Endothelial cell of umbilical vein (primary cell): ENCODE results near the gene ZC3H7A. TPM values are rescaled to one million over a fixed set of nuclear protein-coding genes. Genes with fewer than 3 reads are reported as not detected.
A peak's percentile ranks its signal among the peaks of the same experiment; 100 is the strongest.

Source experiments
- BruUV-seq: library from RNA; stranded (reverse); fragments of 400-500 nt; replicated peaks from 2 replicates; lab custom pipeline; 2021; lab: Mats Ljungman, UMichigan
- CTCF ChIA-PET: fragments of 300-600, 350-600 bp; sonication (Branson Sonifier 250); formaldehyde crosslinking; loops from one replicate; lab custom pipeline; 2021; ENCODE audit warnings: antibody characterized with exemption, inconsistent platforms; lab: Charles Lee
- POLR2A ChIA-PET: fragments of 300-600, 350-600 bp; sonication (Branson Sonifier 250); formaldehyde crosslinking; loops from one replicate; lab custom pipeline; 2021; ENCODE audit warnings: antibody characterized with exemption, inconsistent platforms; lab: Charles Lee
- DNase-seq: peaks from one replicate; pipeline ENCODE4 v3.0.0-alpha.2; 2011; ENCODE audit warnings: low read depth, low spot score
- FAIRE-seq: peaks from 2 replicates; lab custom pipeline; 2011; peaks lifted over from hg19 to GRCh38; lab: Jason Lieb, UNC
- H2AFZ ChIP-seq: 2 replicates; pipeline ENCODE4 v1.6.0; 2012; ENCODE audit warnings: low read depth, low read length, control low read depth, inconsistent platforms
- H3K27ac ChIP-seq: 2 replicates; pipeline ENCODE4 v1.5.1; 2011; ENCODE audit warnings: low read depth, mild to moderate bottlenecking, control low read depth, low read length, moderate library complexity; ENCODE audit not compliant: insufficient read depth
- H3K27me3 ChIP-seq, 2 experiments: 2 replicates each; pipeline versions ENCODE4 v1.6.0 to v1.6.1; 2011; ENCODE audit warnings: low read length in 2 of 2, mixed read lengths in 1 of 2; ENCODE audit not compliant: control insufficient read depth in 2 of 2, insufficient read depth in 2 of 2
- H3K36me3 ChIP-seq, 2 experiments: 2 replicates in 1 of 2; 3 replicates in 1 of 2; pipeline ENCODE4 v1.5.1; 2011; ENCODE audit warnings: low read length in 2 of 2, mild to moderate bottlenecking in 1 of 2, moderate library complexity in 1 of 2; ENCODE audit not compliant: control insufficient read depth in 2 of 2, insufficient read depth in 2 of 2; ENCODE audit errors: extremely low read depth in 1 of 2
- H3K4me1 ChIP-seq: 3 replicates; pipeline ENCODE4 v1.5.1; 2011; ENCODE audit warnings: mild to moderate bottlenecking, low read length; ENCODE audit not compliant: control insufficient read depth, insufficient read depth; ENCODE audit errors: extremely low read depth
- H3K4me2 ChIP-seq: 2 replicates; pipeline ENCODE4 v1.6.1; 2011; ENCODE audit warnings: low read length, control low read depth, mixed read lengths; ENCODE audit not compliant: insufficient read depth
- H3K4me3 ChIP-seq, 3 experiments: fragments of 200-600 bp in 1 of 3; sonication (generic), shearing (Covaris generic) in 1 of 3; replicated peaks in 1 of 3; 2 replicates each; pipeline ENCODE4 v1.5.1; 2011 to 2016; ENCODE audit warnings: control low read depth in 3 of 3, low read length in 3 of 3, mild to moderate bottlenecking in 2 of 3, inconsistent platforms in 1 of 3, low read depth in 1 of 3, moderate library complexity in 1 of 3; ENCODE audit not compliant: insufficient read depth in 1 of 3
- H3K79me2 ChIP-seq: 2 replicates; pipeline ENCODE4 v1.6.0; 2012; ENCODE audit warnings: low read length, inconsistent platforms; ENCODE audit not compliant: control insufficient read depth, insufficient read depth
- H3K9ac ChIP-seq: replicated peaks from 2 replicates; pipeline ENCODE3; 2011; ENCODE audit warnings: low read length, control low read depth; ENCODE audit not compliant: insufficient read depth; ENCODE audit errors: extremely low read depth
- H3K9me1 ChIP-seq: replicated peaks from 3 replicates; pipeline ENCODE4 v1.6.0; 2011; ENCODE audit warnings: mild to moderate bottlenecking, low read length; ENCODE audit not compliant: control insufficient read depth, insufficient read depth; ENCODE audit errors: extremely low read depth
- H3K9me3 ChIP-seq: replicated peaks from 2 replicates; pipeline ENCODE4 v1.5.1; 2012; ENCODE audit warnings: low read length, inconsistent platforms; ENCODE audit not compliant: control insufficient read depth, insufficient read depth
- H4K20me1 ChIP-seq: replicated peaks from 2 replicates; pipeline ENCODE3; 2011; ENCODE audit warnings: mild to moderate bottlenecking, low read length; ENCODE audit not compliant: control insufficient read depth, insufficient read depth; ENCODE audit errors: extremely low read depth
- CTCF ChIP-seq, 2 donors: IDR thresholded peaks; 1 replicate in 1 of 2; 2 replicates in 1 of 2; pipeline ENCODE4 v1.5.1; 2011; ENCODE audit warnings: low read length in 2 of 2, mild to moderate bottlenecking in 2 of 2, moderate library complexity in 2 of 2, control low read depth in 1 of 2, inconsistent platforms in 1 of 2, low read depth in 1 of 2; ENCODE audit not compliant: insufficient read depth in 1 of 2; ENCODE audit errors: extremely low read depth in 1 of 2
- EZH2 ChIP-seq: IDR thresholded peaks from 2 replicates; pipeline ENCODE4 v1.6.1; 2012; ENCODE audit warnings: borderline replicate concordance, low read depth, mild to moderate bottlenecking, moderate library complexity, low read length, inconsistent platforms; ENCODE audit not compliant: severe bottlenecking
- FOS ChIP-seq: IDR thresholded peaks from 2 replicates; pipeline ENCODE4 v1.6.1; 2011; ENCODE audit warnings: mild to moderate bottlenecking, low read length, moderate library complexity, borderline replicate concordance; ENCODE audit not compliant: insufficient read depth
- GATA2 ChIP-seq: IDR thresholded peaks from 2 replicates; pipeline ENCODE4 v1.7.0; 2011; ENCODE audit warnings: low read depth, mild to moderate bottlenecking, moderate library complexity, mixed read lengths, low read length; ENCODE audit not compliant: insufficient read length, insufficient read depth
- dilution Hi-C: fragments of 300-500 bp; cut with MboI; formaldehyde crosslinking; loops from one replicate; pipeline ENCODE4 v1.15.0; 2019; ENCODE audit warnings: low sequenced_read_pairs; ENCODE audit not compliant: extremely low pct_ligation_motif_present
- intact Hi-C: fragments of 100-400 bp; cut with micrococcal nuclease; formaldehyde crosslinking; loops from one replicate; pipeline ENCODE4 v1.10.0; 2022
- polyA plus RNA-seq, 4 experiments: library from polyadenylated mRNA; depleted of rRNA in 3 of 4; stranded (reverse) in 3 of 4; unstranded in 1 of 4; fragments of >200 nt; gene quantifications; 2 replicates each; pipeline versions ENCODE4 v1.2.1 to v1.2.3, GENCODE V29; 2011 to 2012; ENCODE audit warnings: missing spikeins in 1 of 4
- total RNA-seq: library from RNA; stranded (reverse); gene quantifications from 2 replicates; pipeline ENCODE4 v1.2.3, GENCODE V29; 2021
- TF ChIP-seq, protein P1 (sequence below): IDR thresholded peaks from 2 replicates; pipeline ENCODE4 v1.6.1; 2011; ENCODE audit not compliant: insufficient read depth, insufficient read length

Gene ZC3H7A
- total and polyA plus RNA-seq, 2 donors (not counting 3 experiments of a cell fraction or from before 2014, with no cell fraction given): 44.1 to 78.0 TPM

- DNase-seq: peak; percentile 36
- H3K36me3 ChIP-seq: peaks cover 29 to 31% of the 10 kb centered on the region in 2 experiments
- no peaks in the 10 kb centered on the region for H4K20me1 ChIP-seq
- no peaks in the 10 kb centered on the region for H3K9me3 ChIP-seq
- H3K79me2 ChIP-seq: no peaks in the 10 kb centered on the region
- no TSS peak for BruUV-seq
- H3K4me3 ChIP-seq: no peak overlapping the region
- no peak overlapping the region for H3K4me2 ChIP-seq
- H3K27ac ChIP-seq: peak overlapping the region; percentile 48
- H3K9me1 ChIP-seq: no peaks in the 10 kb centered on the region
- FAIRE-seq: peak; percentile 66
- H3K9ac ChIP-seq: no peak overlapping the region
- dilution Hi-C loops (no loop called here), intact Hi-C loops (no loop called here)
- H2AFZ ChIP-seq: no peak overlapping the region
- peaks cover 11% of the 10 kb centered on the region for H3K4me1 ChIP-seq
- ChIA-PET POLR2A (no interaction called here), CTCF (interaction anchor here (1.0 to 2.1 kb wide), 3 partner anchors 40 to 440 kb away, joined by 3 to 7 read pairs (median 5); partner anchors contain the start of gene ZC3H7A)
- H3K27me3 ChIP-seq: no peaks in the 10 kb centered on the region
- TF ChIP-seq CTCF (IDR thresholded peaks at IDR 0.05; ENCODE audit: extremely low read depth in 1 of 2, insufficient read depth in 1 of 2, low read depth in 1 of 2, low read length in 2 of 2) (no peak), GATA2 (no peak), FOS (no peak), EZH2 (no peak)
- TF ChIP-seq, protein P1, sequence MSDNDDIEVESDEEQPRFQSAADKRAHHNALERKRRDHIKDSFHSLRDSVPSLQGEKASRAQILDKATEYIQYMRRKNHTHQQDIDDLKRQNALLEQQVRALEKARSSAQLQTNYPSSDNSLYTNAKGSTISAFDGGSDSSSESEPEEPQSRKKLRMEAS: no peak
These were observed 39.7 kb upstream of the ZC3H7A start for GRCh38 chr16:11836650-11837244.
